WTC11 (cell line): Measurements from ENCODE around the gene PI4K2B. TPM values are rescaled to one million over a fixed set of nuclear protein-coding genes. Genes with fewer than 3 reads are reported as not detected.

Experiments
- ATAC-seq: fragments of 200-7000 bp; cut with Tn5 transposase; 2 replicates; pipeline ENCODE4 v1.10.0; 2021; ENCODE audit warnings: mild to moderate bottlenecking, moderate library complexity
- CTCF ChIA-PET: fragments of 300-600 bp; sonication (Branson Sonifier 250); formaldehyde crosslinking; loops from one replicate; lab custom pipeline; 2021; ENCODE audit warnings: antibody characterized with exemption; lab: Charles Lee
- POLR2A ChIA-PET: fragments of 350-600 bp; sonication (Branson Sonifier 250); formaldehyde crosslinking; loops from one replicate; lab custom pipeline; 2021; ENCODE audit warnings: antibody characterized with exemption; lab: Charles Lee
- DNase-seq: peaks from one replicate; pipeline ENCODE4 v3.0.0; 2021; ENCODE audit warnings: low spot score
- H3K27ac Mint-ChIP-seq: 2 replicates; pipeline ENCODE4 v1.8.0; 2021; ENCODE audit warnings: mixed read lengths
- H3K27me3 Mint-ChIP-seq: 2 replicates; pipeline ENCODE4 v1.8.0; 2021; ENCODE audit warnings: low read depth, mild to moderate bottlenecking, moderate library complexity, mixed read lengths
- H3K36me3 Mint-ChIP-seq: 2 replicates; pipeline ENCODE4 v1.8.0; 2021; ENCODE audit warnings: mixed read lengths
- H3K4me1 Mint-ChIP-seq: 2 replicates; pipeline ENCODE4 v1.8.0; 2022; ENCODE audit warnings: mixed read lengths
- H3K4me3 Mint-ChIP-seq: 2 replicates; pipeline ENCODE4 v1.8.0; 2021; ENCODE audit warnings: mild to moderate bottlenecking, moderate library complexity, mixed read lengths
- H3K9me3 Mint-ChIP-seq: 2 replicates; pipeline ENCODE4 v1.8.0; 2021; ENCODE audit warnings: mixed read lengths
- ATF1 ChIP-seq: sonication (generic); formaldehyde crosslinking; IDR thresholded peaks from 2 replicates; pipeline ENCODE4 v1.8.1; 2023; ENCODE audit warnings: mild to moderate bottlenecking, moderate library complexity, missing genetic modification reagents
- CREM ChIP-seq: sonication (generic); formaldehyde crosslinking; IDR thresholded peaks from 2 replicates; pipeline ENCODE4 v1.8.1; 2022; ENCODE audit warnings: mild to moderate bottlenecking, missing genetic modification reagents, moderate library complexity
- E2F5 ChIP-seq: sonication (generic); formaldehyde crosslinking; IDR thresholded peaks from 2 replicates; pipeline ENCODE4 v1.8.1; 2022; ENCODE audit warnings: mild to moderate bottlenecking, moderate library complexity, missing genetic modification reagents
- EMX1 ChIP-seq: fragments of 250-450 bp; sonication (Bioruptor Pico); IDR thresholded peaks from 2 replicates; pipeline ENCODE4 v1.8.0; 2021; ENCODE audit warnings: mild to moderate bottlenecking
- FOXJ3 ChIP-seq: sonication (generic); formaldehyde crosslinking; IDR thresholded peaks from 2 replicates; pipeline ENCODE4 v1.9.0; 2021; ENCODE audit warnings: missing genetic modification reagents, mild to moderate bottlenecking, borderline replicate concordance
- FOXK1 ChIP-seq: sonication (generic); formaldehyde crosslinking; IDR thresholded peaks from 2 replicates; pipeline ENCODE4 v1.8.0; 2022; ENCODE audit warnings: mild to moderate bottlenecking, moderate library complexity, missing genetic modification reagents
- GRHL2 ChIP-seq: fragments of 250-450 bp; sonication (Bioruptor Pico); IDR thresholded peaks from 2 replicates; pipeline ENCODE4 v1.8.0; 2022; ENCODE audit warnings: mild to moderate bottlenecking, moderate library complexity; ENCODE audit not compliant: insufficient replicate concordance, severe bottlenecking
- GTF2I ChIP-seq: fragments of 250-450 bp; sonication (Bioruptor Pico); conservative IDR thresholded peaks from 2 replicates; pipeline ENCODE4 v1.4.0; 2021; ENCODE audit warnings: mild to moderate bottlenecking
- IRF2 ChIP-seq: sonication (generic); formaldehyde crosslinking; IDR thresholded peaks from 2 replicates; pipeline ENCODE4 v1.8.0; 2022; ENCODE audit warnings: low read depth, missing genetic modification reagents, borderline replicate concordance
- NFATC4 ChIP-seq: fragments of 250-450 bp; sonication (Bioruptor Pico); IDR thresholded peaks from 2 replicates; pipeline ENCODE4 v1.9.0; 2021; ENCODE audit warnings: mild to moderate bottlenecking
- NR1H2 ChIP-seq: sonication (generic); formaldehyde crosslinking; IDR thresholded peaks from 2 replicates; pipeline ENCODE4 v1.9.0; 2021; ENCODE audit warnings: mild to moderate bottlenecking, moderate library complexity, missing genetic modification reagents
- SP1 ChIP-seq: sonication (generic); formaldehyde crosslinking; conservative IDR thresholded peaks from 2 replicates; pipeline ENCODE4 v1.8.1; 2022; ENCODE audit warnings: missing genetic modification reagents
- ZNF281 ChIP-seq: sonication (generic); formaldehyde crosslinking; IDR thresholded peaks from 2 replicates; pipeline ENCODE4 v1.8.0; 2023; ENCODE audit warnings: mild to moderate bottlenecking, missing genetic modification reagents
- ZNF671 ChIP-seq: fragments of 250-450 bp; sonication (Bioruptor Pico); IDR thresholded peaks from 2 replicates; pipeline ENCODE4 v1.8.0; 2021; ENCODE audit warnings: mild to moderate bottlenecking
- total RNA-seq: library from RNA; stranded (reverse); gene quantifications from 3 replicates; pipeline ENCODE4 v1.2.3, GENCODE V29; 2021
- TF ChIP-seq, protein P1 (sequence below): sonication (generic); formaldehyde crosslinking; IDR thresholded peaks from 2 replicates; pipeline ENCODE4 v1.8.1; 2023; ENCODE audit warnings: mild to moderate bottlenecking, missing genetic modification reagents, borderline replicate concordance
- TF ChIP-seq, protein P2 (sequence below): fragments of 200-600 bp; IDR thresholded peaks from 2 replicates; pipeline ENCODE4 v1.8.0; 2022; ENCODE audit warnings: antibody characterized with exemption

The PI4K2B gene
- total RNA-seq, 1 experiment from 2014 or later = 15.1 TPM

DNA sequence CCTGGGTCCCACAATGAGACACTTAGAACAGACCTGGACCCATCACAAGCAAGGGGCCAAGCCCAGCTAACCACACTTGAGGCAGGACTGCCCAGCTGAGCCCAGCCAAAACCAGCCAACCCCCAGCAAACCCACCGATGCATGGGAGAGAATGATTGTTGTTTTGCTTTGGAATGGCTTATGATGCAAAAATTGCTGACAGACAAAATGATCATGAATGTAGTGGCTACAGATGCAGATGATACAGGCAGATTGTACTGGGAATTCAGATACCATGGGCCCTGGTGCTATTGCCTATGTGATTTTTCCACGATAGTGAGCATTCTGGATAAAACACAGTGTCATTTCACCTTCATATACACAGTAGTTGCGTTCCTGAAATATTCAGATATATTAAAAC, 69.7 kb downstream of the PI4K2B start:
- no peaks in the 10 kb centered on the region for H3K36me3 Mint-ChIP-seq

More for the DNA sequence above, 69.7 kb downstream of the PI4K2B start:
- CTCF ChIA-PET = interaction anchor here (0.8 kb wide), 1 partner anchor 9 kb away, joined by 4 read pairs; the partner anchor contains the start of gene ZCCHC4
- Mint-ChIP-seq H3K27me3 (no peaks in the 10 kb centered on the region; the same call in 1 of the 2 replicates), H3K4me1 (peaks cover 15% of the 10 kb centered on the region), H3K27ac (no peak overlapping the region), H3K4me3 (no peak overlapping the region), H3K9me3 (no peaks in the 10 kb centered on the region; the same call in 1 of the 2 replicates)
- DNase-seq (no peak), ATAC-seq (no peak)
- POLR2A ChIA-PET = no interaction called here
- no peak for TF ChIP-seq SP1 (CRISPR knock-in tag)
- no peak for TF ChIP-seq NR1H2
- TF ChIP-seq EMX1 (CRISPR knock-in tag) = no peak
- TF ChIP-seq FOXK1 (CRISPR knock-in tag) = no peak
- no peak for TF ChIP-seq FOXJ3 (CRISPR knock-in tag)
- no peak for TF ChIP-seq GTF2I
- TF ChIP-seq, protein P1, sequence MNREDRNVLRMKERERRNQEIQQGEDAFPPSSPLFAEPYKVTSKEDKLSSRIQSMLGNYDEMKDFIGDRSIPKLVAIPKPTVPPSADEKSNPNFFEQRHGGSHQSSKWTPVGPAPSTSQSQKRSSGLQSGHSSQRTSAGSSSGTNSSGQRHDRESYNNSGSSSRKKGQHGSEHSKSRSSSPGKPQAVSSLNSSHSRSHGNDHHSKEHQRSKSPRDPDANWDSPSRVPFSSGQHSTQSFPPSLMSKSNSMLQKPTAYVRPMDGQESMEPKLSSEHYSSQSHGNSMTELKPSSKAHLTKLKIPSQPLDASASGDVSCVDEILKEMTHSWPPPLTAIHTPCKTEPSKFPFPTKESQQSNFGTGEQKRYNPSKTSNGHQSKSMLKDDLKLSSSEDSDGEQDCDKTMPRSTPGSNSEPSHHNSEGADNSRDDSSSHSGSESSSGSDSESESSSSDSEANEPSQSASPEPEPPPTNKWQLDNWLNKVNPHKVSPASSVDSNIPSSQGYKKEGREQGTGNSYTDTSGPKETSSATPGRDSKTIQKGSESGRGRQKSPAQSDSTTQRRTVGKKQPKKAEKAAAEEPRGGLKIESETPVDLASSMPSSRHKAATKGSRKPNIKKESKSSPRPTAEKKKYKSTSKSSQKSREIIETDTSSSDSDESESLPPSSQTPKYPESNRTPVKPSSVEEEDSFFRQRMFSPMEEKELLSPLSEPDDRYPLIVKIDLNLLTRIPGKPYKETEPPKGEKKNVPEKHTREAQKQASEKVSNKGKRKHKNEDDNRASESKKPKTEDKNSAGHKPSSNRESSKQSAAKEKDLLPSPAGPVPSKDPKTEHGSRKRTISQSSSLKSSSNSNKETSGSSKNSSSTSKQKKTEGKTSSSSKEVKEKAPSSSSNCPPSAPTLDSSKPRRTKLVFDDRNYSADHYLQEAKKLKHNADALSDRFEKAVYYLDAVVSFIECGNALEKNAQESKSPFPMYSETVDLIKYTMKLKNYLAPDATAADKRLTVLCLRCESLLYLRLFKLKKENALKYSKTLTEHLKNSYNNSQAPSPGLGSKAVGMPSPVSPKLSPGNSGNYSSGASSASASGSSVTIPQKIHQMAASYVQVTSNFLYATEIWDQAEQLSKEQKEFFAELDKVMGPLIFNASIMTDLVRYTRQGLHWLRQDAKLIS (CRISPR knock-in tag) = no peak
- no peak for TF ChIP-seq GRHL2 (CRISPR knock-in tag)
- TF ChIP-seq IRF2 = no peak
- no peak for TF ChIP-seq ZNF671 (CRISPR knock-in tag)
- TF ChIP-seq E2F5 = no peak
- TF ChIP-seq, protein P2, sequence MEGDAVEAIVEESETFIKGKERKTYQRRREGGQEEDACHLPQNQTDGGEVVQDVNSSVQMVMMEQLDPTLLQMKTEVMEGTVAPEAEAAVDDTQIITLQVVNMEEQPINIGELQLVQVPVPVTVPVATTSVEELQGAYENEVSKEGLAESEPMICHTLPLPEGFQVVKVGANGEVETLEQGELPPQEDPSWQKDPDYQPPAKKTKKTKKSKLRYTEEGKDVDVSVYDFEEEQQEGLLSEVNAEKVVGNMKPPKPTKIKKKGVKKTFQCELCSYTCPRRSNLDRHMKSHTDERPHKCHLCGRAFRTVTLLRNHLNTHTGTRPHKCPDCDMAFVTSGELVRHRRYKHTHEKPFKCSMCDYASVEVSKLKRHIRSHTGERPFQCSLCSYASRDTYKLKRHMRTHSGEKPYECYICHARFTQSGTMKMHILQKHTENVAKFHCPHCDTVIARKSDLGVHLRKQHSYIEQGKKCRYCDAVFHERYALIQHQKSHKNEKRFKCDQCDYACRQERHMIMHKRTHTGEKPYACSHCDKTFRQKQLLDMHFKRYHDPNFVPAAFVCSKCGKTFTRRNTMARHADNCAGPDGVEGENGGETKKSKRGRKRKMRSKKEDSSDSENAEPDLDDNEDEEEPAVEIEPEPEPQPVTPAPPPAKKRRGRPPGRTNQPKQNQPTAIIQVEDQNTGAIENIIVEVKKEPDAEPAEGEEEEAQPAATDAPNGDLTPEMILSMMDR = no peak
- TF ChIP-seq ZNF281 (CRISPR knock-in tag) = no peak
- TF ChIP-seq CREM (CRISPR knock-in tag) = no peak
- TF ChIP-seq NFATC4 (CRISPR knock-in tag) = no peak
- no peak for TF ChIP-seq ATF1 (CRISPR knock-in tag)
- TF ChIP-seq, all 79 proteins: peak for 0
